K562 (cell line): ENCODE measurements around the gene DLL4. TPM values are rescaled to one million over a fixed set of nuclear protein-coding genes. Genes with fewer than 3 reads are reported as not detected.

ENCODE experiments used
- ATAC-seq: fragments of 200-7000 bp; cut with Tn5 transposase; 3 replicates; pipeline ENCODE4 v1.9.1; 2020; ENCODE audit warnings: moderate library complexity
- BruUV-seq: library from RNA; stranded (reverse); fragments of 400-500 nt; replicated peaks from 2 replicates; lab custom pipeline; 2021; lab: Mats Ljungman, UMichigan
- CTCF ChIA-PET: fragments of 300-600 bp; formaldehyde crosslinking; extraction: SDS; loops from one replicate; lab custom pipeline; 2021; ENCODE audit warnings: low intra/inter-chr PET ratio; lab: Yijun Ruan, JAX
- POLR2A ChIA-PET: fragments of 300-600, 350-650 bp; sonication (Branson Sonifier 250); formaldehyde crosslinking; extraction: SDS; loops from one replicate; lab custom pipeline; 2021; ENCODE audit warnings: antibody characterized with exemption, inconsistent platforms; lab: Yijun Ruan, JAX
- DNase-seq, 4 experiments: peaks; one replicate each; pipeline versions ENCODE4 v3.0.0 to v3.0.0-alpha.2; 2011 to 2018; ENCODE audit warnings: low spot score in 3 of 4, mixed read lengths in 3 of 4; ENCODE audit errors: extremely low read depth in 1 of 4
- FAIRE-seq: peaks from 2 replicates; lab custom pipeline; 2011; peaks lifted over from hg19 to GRCh38; lab: Jason Lieb, UNC
- H2AFZ ChIP-seq: 2 replicates; pipeline ENCODE4 v1.6.0; 2011; ENCODE audit warnings: low read depth, low read length, control low read depth, inconsistent platforms
- H3K27ac ChIP-seq: fragments of 200-600 bp; 3 replicates; pipeline ENCODE4 v1.8.0; 2011; ENCODE audit warnings: low read depth, mild to moderate bottlenecking, control low read depth, inconsistent platforms, low read length, moderate library complexity, mixed read lengths; ENCODE audit errors: extremely low read depth
- H3K27me3 ChIP-seq, 2 experiments: fragments of 300-600 bp in 1 of 2; 2 replicates in 1 of 2; 3 replicates in 1 of 2; pipeline versions ENCODE4 v1.6.0 to v1.8.0; 2011; ENCODE audit warnings: inconsistent platforms in 2 of 2, low read length in 2 of 2, mild to moderate bottlenecking in 1 of 2, mixed read lengths in 1 of 2, moderate library complexity in 1 of 2; ENCODE audit not compliant: control insufficient read depth in 2 of 2, insufficient read depth in 2 of 2
- H3K36me3 ChIP-seq: fragments of 300-600 bp; 3 replicates; pipeline ENCODE4 v1.8.0; 2011; ENCODE audit warnings: mild to moderate bottlenecking, low read length, inconsistent platforms; ENCODE audit not compliant: control insufficient read depth, insufficient read depth
- H3K4me1 ChIP-seq, 2 experiments: fragments of 200-600 bp in 1 of 2; replicated peaks in 1 of 2; 2 replicates in 1 of 2; 3 replicates in 1 of 2; pipeline versions ENCODE4 v1.5.1 to v1.8.0; 2011; ENCODE audit warnings: inconsistent platforms in 2 of 2, low read length in 2 of 2, mild to moderate bottlenecking in 1 of 2, mixed read lengths in 1 of 2, moderate library complexity in 1 of 2; ENCODE audit not compliant: control insufficient read depth in 2 of 2, insufficient read depth in 2 of 2
- H3K4me2 ChIP-seq: 2 replicates; pipeline ENCODE4 v1.6.1; 2011; ENCODE audit warnings: low read length, control low read depth, inconsistent platforms, mixed read lengths; ENCODE audit not compliant: insufficient read depth
- H3K4me3 ChIP-seq: fragments of 200-600 bp; sonication (generic), shearing (Covaris generic); 2 replicates; pipeline ENCODE4 v1.5.1; 2016; ENCODE audit warnings: control low read depth, inconsistent platforms
- H3K79me2 ChIP-seq: fragments of 200-600 bp; 3 replicates; pipeline ENCODE4 v1.8.0; 2011; ENCODE audit warnings: low read length, inconsistent platforms; ENCODE audit not compliant: control insufficient read depth, insufficient read depth
- H3K9ac ChIP-seq, 2 experiments: 2 replicates each; pipeline versions ENCODE4 v1.6.0 to v1.6.1; 2011; ENCODE audit warnings: low read depth in 2 of 2, low read length in 2 of 2, control low read depth in 1 of 2, inconsistent platforms in 1 of 2, mild to moderate bottlenecking in 1 of 2, mixed read lengths in 1 of 2; ENCODE audit not compliant: insufficient read depth in 1 of 2
- H3K9me1 ChIP-seq: one replicate; pipeline ENCODE4 v1.6.0; 2011; ENCODE audit warnings: inconsistent platforms, mild to moderate bottlenecking, low read length, moderate library complexity; ENCODE audit not compliant: control insufficient read depth, insufficient read depth
- H3K9me3 ChIP-seq: replicated peaks from 2 replicates; pipeline ENCODE4 v1.5.1; 2011; ENCODE audit warnings: low read depth, low read length, inconsistent platforms; ENCODE audit not compliant: control insufficient read depth, insufficient read depth
- H4K20me1 ChIP-seq: replicated peaks from 2 replicates; pipeline ENCODE4 v1.6.1; 2011; ENCODE audit warnings: low read length, inconsistent platforms, mixed read lengths; ENCODE audit not compliant: control insufficient read depth, insufficient read depth
- E2F1 ChIP-seq: sonication (generic); formaldehyde crosslinking; IDR thresholded peaks from 2 replicates; pipeline ENCODE4 v1.8.1; 2023; ENCODE audit warnings: mild to moderate bottlenecking, missing genetic modification reagents, moderate library complexity
- E2F6 ChIP-seq, 2 experiments: IDR thresholded peaks; 2 replicates each; pipeline ENCODE4 v1.6.1; 2011; ENCODE audit warnings: borderline replicate concordance in 1 of 2, control low read depth in 1 of 2, low read depth in 1 of 2, low read length in 1 of 2, mild to moderate bottlenecking in 1 of 2, mixed read lengths in 1 of 2, moderate library complexity in 1 of 2; ENCODE audit not compliant: insufficient read depth in 1 of 2, insufficient read length in 1 of 2, poor library complexity in 1 of 2, severe bottlenecking in 1 of 2; ENCODE audit errors: extremely low read depth in 1 of 2
- JUND ChIP-seq, 2 experiments: IDR thresholded peaks; 2 replicates in 1 of 2; 3 replicates in 1 of 2; pipeline ENCODE4 v1.6.1; 2011; ENCODE audit warnings: borderline replicate concordance in 2 of 2, low read depth in 2 of 2, low read length in 2 of 2, improper control_type of control experiment in 1 of 2, missing biosample characterization in 1 of 2, missing genetic modification characterization in 1 of 2, missing genetic modification reagents in 1 of 2
- MAX ChIP-seq: sonication (generic); formaldehyde crosslinking; IDR thresholded peaks from 2 replicates; pipeline ENCODE4 v1.9.0; 2022; ENCODE audit warnings: mild to moderate bottlenecking, missing genetic modification reagents
- TBL1XR1 ChIP-seq, 2 experiments: IDR thresholded peaks; 2 replicates each; pipeline ENCODE4 v1.6.1; 2012; ENCODE audit warnings: improper control_type of control experiment in 2 of 2, low read length in 2 of 2, mild to moderate bottlenecking in 1 of 2
- TOE1 ChIP-seq, 2 experiments: fragments of 450-650 bp in 1 of 2; sonication (generic) in 1 of 2; formaldehyde crosslinking in 1 of 2; IDR thresholded peaks; 2 replicates each; pipeline versions ENCODE4 v1.7.1 to v1.8.0; 2016 to 2022; ENCODE audit warnings: borderline replicate concordance in 2 of 2, mild to moderate bottlenecking in 2 of 2, antibody characterized with exemption in 1 of 2, inconsistent platforms in 1 of 2, low read depth in 1 of 2, missing genetic modification reagents in 1 of 2, moderate library complexity in 1 of 2
- USF1 ChIP-seq: sonication (generic); formaldehyde crosslinking; IDR thresholded peaks from 2 replicates; pipeline ENCODE4 v1.9.0; 2022; ENCODE audit warnings: mild to moderate bottlenecking, missing genetic modification reagents
- WGBS: fragments of 100-300 bp; shearing (Covaris generic); methylation state at CpG from one replicate; pipeline ENCODE4 v1.1.6; 2016; ENCODE audit warnings: low coverage, mixed read lengths; ENCODE audit not compliant: insufficient coverage; ENCODE audit errors: missing lambda C conversion rate; 5-methylcytosine and 5-hydroxymethylcytosine counted together
- in situ Hi-C: fragments of 300-500 bp; cut with MboI; formaldehyde crosslinking; loops from 4 replicates; pipeline ENCODE4 v1.15.0; 2018; ENCODE audit warnings: inconsistent platforms, mixed read lengths
- intact Hi-C: fragments of 100-400 bp; cut with micrococcal nuclease; formaldehyde crosslinking; loops from 2 replicates; pipeline ENCODE4 v1.14.2; 2022
- polyA plus RNA-seq, 8 experiments: library from polyadenylated mRNA; depleted of rRNA in 4 of 8; stranded (reverse) in 5 of 8; unstranded in 3 of 8; fragments of >200 nt; fragmentation: Nextera tagmentation in 2 of 8; fragmentation: Illumina TruSeq in 1 of 8; extraction: Ambion mirVana in 2 of 8; extraction: Trizol in 1 of 8; gene quantifications; 2 replicates each; pipeline versions ENCODE4 v1.2.1 to v1.2.3, GENCODE V29; 2011 to 2014; ENCODE audit warnings: inconsistent platforms in 1 of 8, missing spikeins in 1 of 8
- total RNA-seq, 7 experiments: library from RNA; depleted of rRNA in 6 of 7; stranded (reverse); fragments of >200 nt in 6 of 7; fragmentation: Illumina TruSeq in 2 of 7; extraction: Trizol in 2 of 7; gene quantifications; 2 replicates each; pipeline versions ENCODE4 v1.2.1 to v1.2.3, GENCODE V29; 2011 to 2021; ENCODE audit warnings: low replicate concordance in 1 of 7

Gene DLL4
- total and polyA plus RNA-seq, 9 of the 15 experiments (the other 6 are each of a cell fraction or from before 2014, with no cell fraction given), result 0.04 to 1.1 (median 0.41) TPM; not detected in 1

GRCh38 chr15:40948706-40949473 is 19.8 kb downstream of the DLL4 start:
- Histone ChIP-seq H3K9me3 (no peaks in the 10 kb centered on the region), H3K4me3 (no peak overlapping the region), H2AFZ (peak overlapping the region; percentile 78), H4K20me1 (no peaks in the 10 kb centered on the region), H3K27me3 (peaks cover 1 to 2% of the 10 kb centered on the region in 2 experiments; a peak in 2 of 5 replicates), H3K4me2 (no peak overlapping the region), H3K9me1 (no peaks in the 10 kb centered on the region), H3K36me3 (no peaks in the 10 kb centered on the region), H3K27ac (no peak overlapping the region), H3K79me2 (peaks cover 5% of the 10 kb centered on the region; the same call in 2 of the 3 replicates), H3K9ac (peak overlapping the region in 1 of 2 experiments; percentile 18; a peak in 1 of 4 replicates), H3K4me1 (peaks cover 9 to 22% of the 10 kb centered on the region in 2 experiments; a peak in 4 of 5 replicates)
- DNase-seq, result no peak
- FAIRE-seq, result no peak
- intact Hi-C loops, result no loop called here
- ChIA-PET CTCF (no interaction called here), POLR2A (interaction anchor here (0.7 to 1.2 kb wide), 2 partner anchors 18 to 662 kb away, joined by 3 to 4 read pairs; no protein-coding TSS in a partner anchor)
- ATAC-seq, result no peak
- no TSS peak for BruUV-seq
- 43% methylated on average over 21 of the region's 21 CpGs for WGBS
- in situ Hi-C loops, result no loop called here
- TF ChIP-seq USF1 (peak; percentile 35; the same call in 1 of the 2 replicates), E2F1 (0 out of 2 replicates have a peak, but pooled peaks have one; percentile 30), TBL1XR1 (IDR thresholded peaks at IDR 0.05; ENCODE audit: low read length in 2 of 2) (no peak), TOE1 (IDR thresholded peaks at IDR 0.05; ENCODE audit: borderline replicate concordance) (no peak), TOE1 (CRISPR knock-in tag; IDR thresholded peaks at IDR 0.05; ENCODE audit: borderline replicate concordance, low read depth) (no peak), JUND (IDR thresholded peaks at IDR 0.05; ENCODE audit: borderline replicate concordance, low read depth, low read length) (no peak), JUND (tag; IDR thresholded peaks at IDR 0.05; ENCODE audit: borderline replicate concordance, low read depth, low read length) (no peak), MAX (CRISPR knock-in tag) (peak; percentile 84), E2F6 (IDR thresholded peaks at IDR 0.05; ENCODE audit: borderline replicate concordance in 1 of 2, extremely low read depth in 1 of 2, insufficient read depth in 1 of 2, insufficient read length in 1 of 2, low read depth in 1 of 2, low read length in 1 of 2, poor library complexity in 1 of 2, severe bottlenecking in 1 of 2) (peak in 1 of 2 experiments; percentile 34)
